NCI-H345 treated with DMSO at 0.1 percent for 48 hours (cell line): ENCODE measurements around the gene EN2.

ENCODE experiments used
- DNase-seq: peaks from one replicate; lab custom pipeline; 2025; ENCODE audit not compliant: unreplicated experiment; lab: John Stamatoyannopoulos, UW

The EN2 gene

DNA sequence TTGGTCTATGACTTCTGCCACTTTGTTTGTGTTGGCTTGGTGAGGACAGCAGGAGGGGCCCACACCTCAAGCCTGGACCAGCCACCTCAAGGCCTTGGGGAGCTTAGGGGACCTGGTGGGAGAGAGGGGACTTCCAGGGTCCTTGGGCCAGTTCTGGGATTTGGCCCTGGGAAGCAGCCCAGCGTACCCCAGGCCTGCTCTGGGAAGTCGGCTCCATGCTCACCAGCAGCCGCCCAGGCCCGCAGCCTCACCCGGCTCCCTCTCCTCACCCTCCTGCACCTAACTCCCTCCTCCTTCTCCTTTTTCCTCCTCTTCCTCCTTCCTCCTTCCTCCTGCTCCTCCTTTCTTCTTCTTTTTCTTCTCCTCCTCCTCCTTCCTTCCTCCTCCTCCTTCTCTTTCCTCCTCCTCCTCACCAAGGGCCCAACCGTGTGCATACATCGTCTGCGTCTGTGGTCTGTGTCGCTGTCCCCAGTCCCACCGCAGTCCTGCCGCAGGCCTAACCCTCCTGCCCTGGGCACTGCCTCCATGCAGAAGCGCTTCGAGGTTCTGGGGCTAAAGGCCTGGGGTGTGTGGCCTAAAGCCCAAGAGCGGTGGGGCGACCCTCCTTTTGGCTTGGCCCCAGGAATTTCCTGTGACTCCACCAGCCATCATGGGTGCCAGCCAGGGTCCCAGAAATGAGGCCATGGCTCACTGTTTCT, 5.3 kb downstream of the EN2 start:
- DNase-seq: no peak

DNA sequence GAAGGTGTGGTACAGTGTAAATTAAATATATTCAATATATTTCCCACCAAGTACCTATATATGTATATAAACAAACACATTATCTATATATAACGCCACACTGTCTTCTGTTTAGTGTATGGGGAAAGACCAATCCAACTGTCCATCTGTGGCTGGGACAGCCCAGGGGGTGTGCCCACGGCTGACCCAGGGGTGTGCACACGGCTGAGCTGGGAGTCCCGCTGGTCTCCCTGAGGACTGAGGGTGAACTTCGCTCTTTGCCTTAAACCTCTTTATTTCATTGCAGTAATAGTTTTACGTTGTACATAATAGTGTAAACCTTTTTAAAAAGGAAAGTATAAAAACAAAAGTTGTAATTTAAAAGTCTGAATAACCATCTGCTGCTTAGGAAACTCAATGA, 6.3 kb downstream of the EN2 start:
- DNase-seq: no peak

GRCh38 chr7:155464948-155465739, 7.2 kb downstream of the EN2 start:
- DNase-seq: no peak

- DNase-seq: no peak
Observed at GRCh38 chr7:155465761-155466141, 7.8 kb downstream of the EN2 start.

DNA sequence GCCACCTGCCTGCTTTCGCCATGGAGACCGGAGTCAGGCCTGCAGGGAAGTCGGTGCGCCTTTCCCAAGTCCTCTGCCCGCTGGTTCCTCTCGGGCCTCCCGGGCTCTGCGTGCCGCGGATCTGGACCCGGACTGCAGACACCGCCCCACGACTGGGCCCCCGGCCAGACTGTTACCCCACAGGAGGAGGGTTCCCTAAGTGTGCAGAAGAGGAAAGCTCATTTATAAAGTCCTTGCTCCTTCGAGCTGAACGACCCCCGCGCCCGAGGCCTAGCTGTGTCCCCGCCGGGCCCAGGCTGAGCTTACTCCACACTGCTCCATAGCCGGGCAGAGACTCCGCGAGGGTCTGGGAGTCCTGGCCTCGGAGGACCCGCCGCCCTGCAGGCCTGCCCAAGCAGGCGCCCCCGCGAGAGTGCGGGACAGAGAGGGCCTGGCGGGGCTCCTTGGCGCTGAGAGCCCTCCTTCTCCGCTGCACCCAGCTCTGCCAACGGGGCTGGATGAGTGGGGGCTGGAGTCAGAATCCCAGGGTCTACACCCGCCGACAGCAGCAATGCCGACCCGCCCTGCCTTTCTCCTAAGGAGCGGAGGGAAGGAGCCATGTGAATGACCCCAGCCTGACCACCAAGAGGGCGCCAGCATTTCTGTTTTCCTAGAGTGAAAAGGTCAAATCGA, 8.3 kb downstream of the EN2 start:
- no peak for DNase-seq

DNA sequence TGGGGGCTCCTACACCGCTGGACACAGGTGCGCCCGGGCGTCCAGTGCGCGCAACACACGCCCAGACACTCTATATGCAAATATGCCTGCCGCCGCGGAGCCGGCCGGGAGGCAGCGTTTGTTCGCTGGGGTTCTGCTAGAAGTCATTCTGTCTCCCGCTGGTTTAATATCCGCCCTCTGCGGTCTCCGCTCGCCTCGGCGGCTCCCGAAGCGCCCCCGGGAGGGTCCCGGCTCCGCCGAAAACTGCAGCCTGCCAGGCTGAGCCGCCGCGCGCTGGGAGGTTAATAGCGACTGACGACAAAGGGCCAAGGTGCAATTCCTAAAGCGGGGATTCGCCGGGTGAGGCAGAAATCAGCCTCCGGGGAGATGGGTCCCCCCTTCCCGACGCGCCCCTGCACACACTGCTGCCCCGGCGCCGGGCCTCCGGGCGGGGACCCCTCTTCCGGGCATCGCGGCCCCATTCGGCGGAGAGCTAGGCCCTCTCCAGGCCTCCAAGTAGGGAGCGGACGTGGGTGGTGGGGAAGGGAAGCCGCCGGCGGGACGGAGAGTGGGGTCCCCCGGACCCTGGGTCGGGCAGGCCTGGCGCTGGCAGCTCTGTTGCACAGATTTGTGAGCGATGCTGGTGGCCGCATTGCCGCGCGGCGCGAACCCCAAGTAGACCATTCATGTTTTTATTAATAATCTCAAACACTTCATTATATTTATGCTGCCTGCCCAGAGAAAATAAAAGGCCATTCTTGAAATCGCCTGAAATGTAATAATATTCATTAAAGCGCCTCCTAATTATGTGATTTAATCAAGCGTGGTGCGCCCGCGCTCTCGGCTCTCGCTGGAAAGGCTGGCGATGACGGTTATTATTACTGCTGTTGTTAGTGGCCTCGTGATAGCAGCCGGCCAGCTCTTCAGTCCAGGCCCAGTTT, 9.1 kb downstream of the EN2 start:
- peak; percentile 24 for DNase-seq

DNA sequence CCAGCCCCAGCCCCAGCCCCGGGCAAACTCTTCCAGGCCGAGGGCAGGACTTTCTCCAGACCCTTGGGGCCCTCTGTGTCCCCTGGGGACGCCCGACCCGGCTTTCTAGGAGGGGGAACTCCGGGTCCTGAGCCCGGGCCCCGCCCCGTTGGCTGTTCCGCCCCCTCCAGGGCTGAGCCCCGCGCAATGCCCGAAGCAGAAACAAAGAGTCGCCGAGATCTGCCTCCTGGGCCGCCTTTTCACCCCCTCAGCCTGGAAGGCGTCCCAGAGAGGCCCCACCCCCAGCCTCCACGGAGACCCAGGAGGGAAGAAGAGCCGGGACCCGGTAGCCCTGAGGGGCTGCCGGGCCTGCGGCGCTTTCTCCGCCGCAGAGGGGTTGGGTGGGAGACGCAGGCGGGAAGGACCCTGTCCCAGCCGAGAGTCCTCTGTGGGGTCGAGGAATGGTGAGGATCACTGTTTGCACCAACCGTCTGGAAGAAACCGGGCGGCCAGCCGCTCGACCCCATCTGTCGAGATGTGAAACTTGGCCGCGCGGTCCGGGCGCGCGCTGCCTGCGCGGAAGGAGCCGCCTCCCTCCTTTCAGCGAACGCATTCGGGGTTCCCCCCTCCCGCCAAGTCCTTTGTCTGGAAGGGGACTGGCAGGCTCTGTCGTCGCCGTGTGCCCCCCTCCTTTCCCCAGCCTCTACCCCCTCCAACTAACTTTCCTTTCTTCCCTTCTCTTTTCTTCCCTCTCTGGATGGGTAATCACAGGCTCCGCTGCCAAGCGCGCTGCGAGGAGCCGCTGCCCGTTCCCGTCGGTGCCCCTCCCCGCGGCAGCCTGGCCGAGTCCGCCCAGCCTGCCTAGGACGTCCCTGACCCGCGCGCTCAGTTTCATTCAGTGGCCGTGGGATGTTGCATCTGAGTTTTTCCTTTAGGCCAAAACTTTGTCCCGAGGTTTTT, 10.2 kb downstream of the EN2 start:
- DNase-seq: no peak

DNA sequence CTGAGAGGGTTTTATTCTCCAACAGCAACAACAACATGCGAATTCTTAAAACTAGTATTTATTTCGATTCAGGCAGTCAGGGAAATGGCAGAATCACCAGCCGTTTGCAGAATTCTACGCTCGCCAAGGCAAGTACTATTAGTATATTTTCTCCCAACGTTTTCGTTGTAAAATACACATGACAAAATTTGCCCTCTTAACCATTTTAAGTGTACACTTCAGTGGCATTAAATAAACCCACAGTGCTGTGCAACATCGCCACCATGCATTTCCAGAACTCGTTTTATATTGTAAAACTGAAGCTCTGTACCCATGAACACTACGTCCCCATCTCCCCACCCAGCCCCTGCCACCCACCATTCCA, 10.8 kb downstream of the EN2 start:
- no peak for DNase-seq

GRCh38 chr7:155469311-155470185, 11.6 kb downstream of the EN2 start:
- DNase-seq: no peak

DNA sequence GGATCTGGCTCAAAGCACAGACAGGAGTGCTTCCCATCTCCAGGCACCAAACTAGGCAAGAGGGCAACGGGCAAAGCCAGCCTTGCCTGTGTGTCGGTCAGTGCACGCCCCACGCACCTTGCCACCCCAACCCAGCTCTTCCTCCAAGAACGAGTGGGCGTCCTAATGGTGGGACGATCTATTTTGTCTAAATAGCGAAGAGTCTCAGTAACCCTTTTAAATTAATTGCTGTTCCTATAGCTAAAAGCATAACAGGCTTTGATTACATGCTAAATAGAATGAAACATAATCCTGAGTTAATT, 12.2 kb downstream of the EN2 start:
- no peak for DNase-seq

- no peak for DNase-seq
Observed at GRCh38 chr7:155470686-155471638, 13.0 kb downstream of the EN2 start.

- no peak for DNase-seq
Observed at GRCh38 chr7:155471718-155472117, 13.8 kb downstream of the EN2 start.

- DNase-seq: no peak
Observed at GRCh38 chr7:155477476-155477875, 19.5 kb downstream of the EN2 start.

DNA sequence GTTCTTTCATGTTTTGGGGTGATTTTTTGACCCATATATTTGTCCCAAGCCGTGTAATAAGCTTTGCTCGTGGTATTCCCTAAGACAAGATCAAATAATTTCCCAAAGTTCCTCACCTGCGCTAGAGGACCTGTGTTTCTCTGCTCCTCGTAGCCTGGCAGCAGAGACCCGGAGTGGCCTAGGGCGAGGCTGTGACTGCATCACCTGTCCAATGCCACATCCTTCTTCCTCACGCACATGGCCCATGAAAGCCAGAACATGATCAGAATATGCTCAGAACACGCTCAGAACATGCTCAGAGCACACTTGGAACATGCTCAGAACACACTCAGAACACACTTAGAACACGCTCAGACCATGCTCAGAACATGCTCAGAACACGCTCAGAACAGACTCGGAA, 23.8 kb downstream of the EN2 start:
- DNase-seq: no peak

DNA sequence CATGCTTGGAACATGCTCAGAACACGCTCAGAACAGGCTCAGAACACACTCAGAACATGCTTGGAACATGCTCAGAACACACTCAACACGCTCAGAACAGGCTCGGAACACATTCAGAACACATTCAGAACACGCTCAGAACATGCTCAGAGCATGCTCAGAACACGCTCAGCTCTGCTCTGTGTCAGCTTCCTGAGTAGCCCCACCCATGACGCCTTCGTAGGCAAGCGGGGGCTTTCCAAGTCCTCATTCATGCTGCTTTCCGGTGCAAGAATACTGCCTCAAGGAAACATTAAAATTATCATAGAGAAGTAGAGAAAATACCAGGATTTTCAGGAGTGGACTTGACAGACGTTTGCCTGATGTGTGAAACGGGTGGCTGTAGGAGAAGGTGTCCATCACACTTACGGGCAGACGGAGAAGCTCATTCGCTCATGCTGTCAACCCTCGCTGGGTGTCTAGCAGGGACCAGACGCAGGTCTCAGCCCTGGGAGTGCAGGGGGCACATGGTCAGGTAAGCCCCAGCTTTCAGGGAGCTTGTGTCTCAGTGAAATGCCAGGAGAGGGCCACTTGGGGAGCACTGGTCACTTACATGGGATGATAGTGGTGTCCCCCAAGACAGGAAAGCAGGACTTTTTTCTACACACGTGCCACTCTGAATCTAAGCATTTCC, 24.7 kb downstream of the EN2 start:
- DNase-seq: no peak

DNA sequence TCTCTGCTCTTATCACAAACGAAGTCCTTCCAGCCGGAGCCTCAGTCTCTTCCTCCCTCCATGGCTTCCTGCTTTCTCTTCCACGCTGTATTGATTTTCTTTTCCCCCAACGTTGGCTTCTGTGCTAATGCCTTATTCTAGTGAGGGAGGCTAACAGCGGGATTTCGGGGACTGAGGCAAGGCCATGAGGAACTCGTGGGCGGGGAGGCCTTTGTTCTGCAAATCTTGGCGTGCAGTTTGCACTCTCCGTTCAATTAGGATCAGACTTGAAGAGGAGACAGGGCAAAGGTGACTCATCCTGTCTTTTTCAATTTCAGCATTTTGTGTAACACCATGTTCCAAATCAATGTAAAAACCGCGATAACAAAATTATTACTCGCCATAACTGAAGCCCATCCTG, 25.3 kb downstream of the EN2 start:
- DNase-seq: no peak

DNA sequence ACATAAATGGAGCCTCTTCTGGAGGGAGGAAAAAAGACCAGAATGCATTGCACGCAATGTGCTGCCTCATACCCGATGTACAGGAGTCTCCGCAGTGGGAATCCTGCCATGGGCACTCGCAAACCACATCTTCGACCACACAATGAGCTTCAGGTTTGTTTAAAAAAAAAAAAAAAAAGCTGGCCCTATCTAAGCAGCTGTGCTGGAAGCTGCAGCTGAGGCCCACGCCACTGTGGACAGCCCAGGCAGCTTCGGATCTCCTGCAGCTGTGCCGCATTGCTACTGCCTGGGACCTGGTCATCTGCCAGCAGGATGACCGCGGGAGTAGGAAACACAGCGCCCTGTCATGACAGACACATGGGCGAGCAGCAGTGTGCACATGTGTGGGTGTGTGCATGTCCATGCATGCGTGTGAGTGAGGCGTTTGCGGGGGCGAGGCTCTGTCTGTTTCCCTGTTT, 26.0 kb downstream of the EN2 start:
- no peak for DNase-seq
